ENCODE results near the gene SEC14L6. TPM values are rescaled to one million over a fixed set of nuclear protein-coding genes. Genes with fewer than 3 reads are reported as not detected.
"Not testable (repeated sequence)": the region's sequence is repeated elsewhere in the genome, so short reads cannot be mapped to it uniquely, and the experiment has no call there.

SEC14L6 gene
- total RNA-seq, 3 donors from 2014 or later, result 0.33 to 0.73 TPM; not detected in 1

DNA sequence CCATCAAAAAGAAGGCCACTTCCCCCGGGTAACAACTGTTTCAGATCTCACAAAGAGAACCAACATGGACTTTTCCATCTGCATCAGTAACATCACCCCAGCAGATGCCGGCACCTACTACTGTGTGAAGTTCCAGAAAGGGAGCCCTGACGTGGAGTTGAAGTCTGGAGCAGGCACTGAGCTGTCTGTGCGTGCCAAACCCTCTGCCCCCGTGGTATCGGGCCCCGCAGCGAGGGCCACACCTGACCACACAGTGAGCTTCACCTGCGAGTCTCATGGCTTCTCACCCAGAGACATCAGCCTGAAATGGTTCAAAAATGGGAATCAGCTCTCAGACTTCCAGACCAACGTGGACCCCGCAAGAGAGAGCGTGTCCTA, 3.7 kb downstream of the SEC14L6 start:
- H3K27ac ChIP-seq, result no peak overlapping the region
- no peak for DNase-seq (ENCODE audit: low spot score in 2 of 2)
- intact Hi-C loops (cut with DNase I; ENCODE audit: low total_unique reads), result no loop called here
- H3K36me3 ChIP-seq, result no peaks in the 10 kb centered on the region
- no peaks in the 10 kb centered on the region for H3K9me3 ChIP-seq
- H3K27me3 ChIP-seq, result peaks cover 0 to 18% of the 10 kb centered on the region in 2 donors
- H3K4me1 ChIP-seq, result no peaks in the 10 kb centered on the region
- TF ChIP-seq POLR2A (IDR thresholded peaks at IDR 0.05) (no peak), POLR2AphosphoS5 (IDR thresholded peaks at IDR 0.05) (no peak)
- TF ChIP-seq, protein P1, sequence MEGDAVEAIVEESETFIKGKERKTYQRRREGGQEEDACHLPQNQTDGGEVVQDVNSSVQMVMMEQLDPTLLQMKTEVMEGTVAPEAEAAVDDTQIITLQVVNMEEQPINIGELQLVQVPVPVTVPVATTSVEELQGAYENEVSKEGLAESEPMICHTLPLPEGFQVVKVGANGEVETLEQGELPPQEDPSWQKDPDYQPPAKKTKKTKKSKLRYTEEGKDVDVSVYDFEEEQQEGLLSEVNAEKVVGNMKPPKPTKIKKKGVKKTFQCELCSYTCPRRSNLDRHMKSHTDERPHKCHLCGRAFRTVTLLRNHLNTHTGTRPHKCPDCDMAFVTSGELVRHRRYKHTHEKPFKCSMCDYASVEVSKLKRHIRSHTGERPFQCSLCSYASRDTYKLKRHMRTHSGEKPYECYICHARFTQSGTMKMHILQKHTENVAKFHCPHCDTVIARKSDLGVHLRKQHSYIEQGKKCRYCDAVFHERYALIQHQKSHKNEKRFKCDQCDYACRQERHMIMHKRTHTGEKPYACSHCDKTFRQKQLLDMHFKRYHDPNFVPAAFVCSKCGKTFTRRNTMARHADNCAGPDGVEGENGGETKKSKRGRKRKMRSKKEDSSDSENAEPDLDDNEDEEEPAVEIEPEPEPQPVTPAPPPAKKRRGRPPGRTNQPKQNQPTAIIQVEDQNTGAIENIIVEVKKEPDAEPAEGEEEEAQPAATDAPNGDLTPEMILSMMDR (IDR thresholded peaks at IDR 0.05), result no peak
- peak overlapping the region in 2 of 3 donors; percentile 49 to 65 for H3K4me3 ChIP-seq

DNA sequence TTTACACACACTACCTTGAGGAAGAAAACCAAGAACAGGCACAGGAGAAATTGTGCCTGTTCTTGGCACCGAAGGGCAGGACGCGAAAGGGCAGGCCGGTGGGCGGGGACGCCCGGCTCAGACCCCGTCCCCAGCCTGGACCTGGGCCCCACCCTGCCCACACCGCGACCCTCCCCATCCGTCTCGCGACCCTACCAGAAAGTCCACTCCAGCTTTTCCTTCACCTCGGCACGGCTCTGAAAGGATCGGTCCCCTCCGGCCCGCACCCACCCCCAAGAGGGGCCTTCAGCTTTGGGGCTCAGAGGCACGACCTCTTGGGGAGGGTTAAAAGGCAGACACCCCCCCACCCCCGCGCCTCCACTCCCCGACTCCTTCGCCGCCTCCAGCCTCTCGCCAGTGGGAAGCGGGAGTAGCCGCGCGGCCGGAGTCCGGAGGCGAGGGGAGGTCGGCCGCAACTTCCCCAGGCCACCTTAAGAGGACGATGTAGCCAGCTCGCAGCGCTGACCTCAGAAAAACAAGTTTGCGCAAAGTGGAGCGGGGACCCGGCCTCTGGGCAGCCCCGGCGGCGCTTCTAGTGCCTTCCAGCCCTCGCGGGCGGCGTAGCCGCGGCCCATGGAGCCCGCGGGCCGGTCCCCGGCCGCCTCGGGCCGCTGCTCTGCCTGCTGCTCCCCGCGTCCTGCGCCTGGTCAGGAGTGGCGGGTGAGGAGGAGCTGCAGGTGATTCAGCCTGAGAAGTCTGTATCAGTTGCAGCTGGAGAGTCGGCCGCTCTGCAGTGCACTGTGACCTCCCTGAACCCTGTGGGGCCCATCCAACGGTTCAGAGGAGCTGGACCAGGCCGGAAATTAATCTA, 4.4 kb downstream of the SEC14L6 start:
- Histone ChIP-seq H3K36me3 (no peaks in the 10 kb centered on the region), H3K27ac (no peak overlapping the region), H3K9me3 (no peaks in the 10 kb centered on the region), H3K4me3 (peak overlapping the region; percentile 21 to 65 (median 49)), H3K27me3 (peaks cover 0 to 18% of the 10 kb centered on the region in 2 donors), H3K4me1 (no peaks in the 10 kb centered on the region)
- TF ChIP-seq POLR2AphosphoS5 (IDR thresholded peaks at IDR 0.05) (no peak), POLR2A (IDR thresholded peaks at IDR 0.05) (no peak)
- TF ChIP-seq, protein P1 (IDR thresholded peaks at IDR 0.05), result no peak
- intact Hi-C loops (cut with DNase I; ENCODE audit: low total_unique reads), result no loop called here
- DNase-seq (ENCODE audit: low spot score in 2 of 2), result no peak

DNA sequence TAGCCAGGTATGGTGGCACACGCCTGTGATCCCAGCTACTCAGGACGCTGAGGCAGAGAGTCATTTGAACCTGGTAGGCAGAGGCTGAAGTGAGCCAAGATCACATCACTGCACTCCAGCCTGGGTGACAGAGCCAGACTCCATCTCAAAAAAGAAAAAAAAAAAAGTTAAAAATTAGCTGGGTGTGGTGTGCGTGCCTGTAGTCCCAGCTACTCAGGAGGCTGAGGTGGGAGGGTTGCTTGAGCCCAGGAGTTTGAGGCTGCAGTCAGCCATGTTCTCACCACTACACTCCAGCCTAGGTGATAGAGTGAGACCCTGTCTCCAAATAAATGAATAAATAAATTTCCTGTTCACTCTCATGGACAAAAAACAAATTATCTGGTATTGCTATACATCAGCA, 5.0 kb downstream of the SEC14L6 start:
- H3K4me1 ChIP-seq; H3K9me3 ChIP-seq; DNase-seq (ENCODE audit: low spot score in 2 of 2); H3K36me3 ChIP-seq; H3K27ac ChIP-seq; intact Hi-C loops (cut with DNase I; ENCODE audit: low total_unique reads): not testable (repeated sequence)
- H3K4me3 ChIP-seq, result peak overlapping the region in 1 of 3 donors; percentile 65
- peaks cover 0 to 18% of the 10 kb centered on the region in 2 donors for H3K27me3 ChIP-seq

DNA sequence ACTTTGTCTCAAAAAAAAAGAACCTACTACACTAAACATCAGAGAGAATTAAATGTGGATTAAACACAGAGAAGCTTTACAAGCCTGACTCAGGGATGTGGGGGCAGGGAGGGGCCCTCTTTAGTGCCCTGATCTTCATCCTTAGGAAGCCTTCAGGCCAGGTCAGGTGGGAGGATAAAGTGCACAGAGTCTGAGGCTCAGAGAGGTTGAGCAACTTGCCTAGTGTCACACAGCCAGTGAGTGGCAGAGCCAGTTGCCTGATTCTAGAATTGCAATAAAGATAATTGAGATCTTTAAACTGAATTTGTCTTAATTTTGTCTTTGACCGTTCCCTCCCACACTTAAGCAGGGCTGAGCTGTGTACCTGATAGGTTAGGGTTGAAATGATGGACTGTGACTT, 7.2 kb downstream of the SEC14L6 start:
- Histone ChIP-seq H3K27me3 (peaks cover 0 to 18% of the 10 kb centered on the region in 2 donors), H3K36me3 (no peaks in the 10 kb centered on the region), H3K27ac (no peak overlapping the region), H3K9me3 (no peaks in the 10 kb centered on the region), H3K4me3 (no peak overlapping the region), H3K4me1 (no peaks in the 10 kb centered on the region)
- TF ChIP-seq POLR2A (IDR thresholded peaks at IDR 0.05), result no peak
- no peak for TF ChIP-seq POLR2AphosphoS5 (IDR thresholded peaks at IDR 0.05)
- TF ChIP-seq, protein P1 (IDR thresholded peaks at IDR 0.05), result no peak
- DNase-seq (ENCODE audit: low spot score in 2 of 2), result no peak
- intact Hi-C loops (cut with DNase I; ENCODE audit: low total_unique reads), result no loop called here

DNA sequence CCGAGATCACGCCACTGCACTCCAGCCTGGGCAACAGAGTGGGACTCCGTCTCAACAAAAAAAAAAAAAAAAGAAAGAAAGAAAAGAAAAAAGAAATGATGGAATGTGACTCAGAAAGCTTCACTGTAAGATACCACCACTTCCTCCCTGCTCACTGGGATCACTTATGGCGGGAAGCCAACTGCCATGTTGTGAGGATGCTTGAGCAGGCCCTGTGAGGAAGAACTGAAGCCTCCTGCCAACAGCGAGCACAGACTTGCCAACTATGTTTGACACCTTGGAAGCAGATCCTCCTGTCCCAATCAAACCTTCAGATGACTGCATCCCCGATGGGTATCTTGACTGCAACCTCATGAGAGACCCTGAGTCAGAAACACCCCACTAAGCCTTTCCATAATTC, 8.3 kb downstream of the SEC14L6 start:
- Histone ChIP-seq H3K27me3 (peaks cover 0 to 9% of the 10 kb centered on the region in 2 donors), H3K9me3 (no peaks in the 10 kb centered on the region), H3K4me1 (no peaks in the 10 kb centered on the region), H3K27ac (no peak overlapping the region), H3K36me3 (no peaks in the 10 kb centered on the region), H3K4me3 (no peak overlapping the region)
- intact Hi-C loops (cut with DNase I; ENCODE audit: low total_unique reads), result no loop called here
- no peak for DNase-seq (ENCODE audit: low spot score in 2 of 2)
- TF ChIP-seq POLR2A (IDR thresholded peaks at IDR 0.05) (no peak), POLR2AphosphoS5 (IDR thresholded peaks at IDR 0.05) (no peak)
- TF ChIP-seq, protein P1 (IDR thresholded peaks at IDR 0.05), result no peak
